ENCODE data around the gene HDAC4.

The HDAC4 gene

GRCh38 chr2:239110595-239111048, 290.2 kb downstream of the HDAC4 start:
- DNase-seq: no peak

GRCh38 chr2:239109928-239110545, 290.8 kb downstream of the HDAC4 start:
- no peak for DNase-seq

- no peak for DNase-seq
These were observed 291.5 kb downstream of the HDAC4 start for GRCh38 chr2:239109041-239109927.

GRCh38 chr2:239108459-239108858, 292.4 kb downstream of the HDAC4 start:
- DNase-seq: no peak

- DNase-seq: no peak
These were observed 292.9 kb downstream of the HDAC4 start for GRCh38 chr2:239107936-239108335.

- no peak for DNase-seq
These were observed 293.9 kb downstream of the HDAC4 start for GRCh38 chr2:239106966-239107365.

- no peak for DNase-seq
These were observed 294.4 kb downstream of the HDAC4 start for GRCh38 chr2:239106314-239106908.

- no peak for DNase-seq
These were observed 295.6 kb downstream of the HDAC4 start for GRCh38 chr2:239105234-239105633.

- DNase-seq: no peak
These were observed 296.0 kb downstream of the HDAC4 start for GRCh38 chr2:239104800-239105199.

GRCh38 chr2:239103125-239104098, 297.4 kb downstream of the HDAC4 start:
- no peak for DNase-seq

GRCh38 chr2:239102266-239102665, 298.6 kb downstream of the HDAC4 start:
- no peak for DNase-seq

- no peak for DNase-seq
These were observed 299.0 kb downstream of the HDAC4 start for GRCh38 chr2:239101807-239102206.

GRCh38 chr2:239101071-239101470, 299.7 kb downstream of the HDAC4 start:
- no peak for DNase-seq

- DNase-seq: no peak
These were observed 301.3 kb downstream of the HDAC4 start for GRCh38 chr2:239099474-239099873.

GRCh38 chr2:239098288-239098970, 302.4 kb downstream of the HDAC4 start:
- DNase-seq: no peak

GRCh38 chr2:239097428-239097696, 303.5 kb downstream of the HDAC4 start:
- DNase-seq: no peak

- DNase-seq: no peak
These were observed 304.0 kb downstream of the HDAC4 start for GRCh38 chr2:239096676-239097427.

- no peak for DNase-seq
These were observed 305.2 kb downstream of the HDAC4 start for GRCh38 chr2:239095460-239096081.

GRCh38 chr2:239094867-239095266, 306.0 kb downstream of the HDAC4 start:
- DNase-seq: no peak

GRCh38 chr2:239093952-239094351, 306.9 kb downstream of the HDAC4 start:
- DNase-seq: no peak

GRCh38 chr2:239093542-239093941, 307.3 kb downstream of the HDAC4 start:
- DNase-seq: no peak

All from activated CD8-positive, alpha-beta memory T cell treated with anti-CD3 and anti-CD28 coated beads, Interleukin-2, amount 50 U/mL, for 48 hours (primary cell).